Fibroblast of mammary gland (primary cell): Measurements from ENCODE around the gene DCLK1.

Source experiments
- DNase-seq: peaks from one replicate; pipeline ENCODE4 v3.0.0-alpha.2; 2010; ENCODE audit warnings: low read depth
- H3K4me3 ChIP-seq: 2 replicates; pipeline ENCODE4 v1.5.1; 2011; ENCODE audit warnings: low read depth, mild to moderate bottlenecking, low read length, moderate library complexity; ENCODE audit not compliant: control insufficient read depth
- CTCF ChIP-seq: conservative IDR thresholded peaks from 2 replicates; pipeline ENCODE4 v1.5.1; 2011; ENCODE audit warnings: low read depth, low read length, inconsistent platforms; ENCODE audit not compliant: control insufficient read depth, insufficient read depth

The DCLK1 gene

GRCh38 chr13:36131222-36131930, at the start of gene DCLK1:
Gene DCLK1, minus strand, starts transcription at chr13:36131382.
- peak within 1 kb of the TSS; percentile 61 for H3K4me3 ChIP-seq
- TF ChIP-seq CTCF, result no peak

GRCh38 chr13:36175621-36176020, 44.4 kb upstream of the DCLK1 start:
- no peak overlapping the region for H3K4me3 ChIP-seq
- no peak for TF ChIP-seq CTCF
- no peak for DNase-seq

More at GRCh38 chr13:36131222-36131930, at the start of gene DCLK1:
- DNase-seq, result peak; percentile 69

- no peak for DNase-seq
- no peak for TF ChIP-seq CTCF
- no peak overlapping the region for H3K4me3 ChIP-seq
Observed at GRCh38 chr13:36174923-36175322, 43.7 kb upstream of the DCLK1 start.

- H3K4me3 ChIP-seq, result no peak overlapping the region
- TF ChIP-seq CTCF, result no peak
- no peak for DNase-seq
Observed at GRCh38 chr13:36173571-36174322, 42.6 kb upstream of the DCLK1 start.

- H3K4me3 ChIP-seq, result no peak overlapping the region
- TF ChIP-seq CTCF, result no peak
- DNase-seq, result peak; percentile 75
Observed at GRCh38 chr13:36166046-36166445, 34.9 kb upstream of the DCLK1 start.

- no peak for TF ChIP-seq CTCF
- peak; percentile 89 for DNase-seq
- no peak overlapping the region for H3K4me3 ChIP-seq
Observed at GRCh38 chr13:36163809-36164308, 32.7 kb upstream of the DCLK1 start.
